ENCODE measurements around the gene TIMM23. TPM values are rescaled to one million over a fixed set of nuclear protein-coding genes. Genes with fewer than 3 reads are reported as not detected.
A peak's percentile ranks its signal among the peaks of the same experiment; 100 is the strongest.

Gene TIMM23
- total RNA-seq, 1 donor from 2014 or later: 98.7 TPM

DNA sequence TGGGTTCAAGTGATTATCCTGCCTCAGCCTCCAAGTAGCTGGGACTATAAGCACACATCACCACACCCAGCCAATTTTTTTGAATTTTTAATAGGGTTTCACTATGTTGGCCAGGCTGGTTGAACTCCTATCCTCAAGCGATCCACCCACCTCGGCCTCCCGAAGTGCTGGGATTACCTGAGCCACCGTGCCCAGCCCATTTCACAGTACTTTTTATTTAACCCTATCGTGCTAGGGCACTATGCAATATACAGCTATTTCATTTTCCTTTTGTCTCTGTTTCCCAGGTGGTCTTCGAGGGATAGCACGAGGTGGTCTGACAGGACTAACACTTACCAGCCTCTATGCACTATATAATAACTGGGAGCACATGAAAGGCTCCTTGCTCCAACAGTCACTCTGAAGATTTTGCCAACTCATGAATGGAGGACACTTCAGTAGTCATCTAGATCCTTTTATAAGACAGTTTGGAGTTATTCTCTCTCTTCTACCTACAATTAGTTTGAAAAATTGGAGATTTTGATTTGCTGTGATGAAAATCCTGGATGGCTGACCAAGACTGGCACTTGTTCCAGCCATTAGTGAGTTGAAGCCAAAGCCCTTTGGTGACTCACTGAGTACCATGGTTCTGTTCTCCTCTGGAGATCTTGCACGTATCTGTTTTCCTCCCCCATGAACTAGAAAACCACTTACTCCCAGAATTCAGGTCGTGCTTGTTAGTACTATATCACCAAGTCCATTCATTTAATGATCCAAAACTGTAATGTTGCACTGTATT, 30.8 kb downstream of the TIMM23 start:
- no peak overlapping the region for H3K4me3 ChIP-seq (ENCODE audit: low read depth, low read length)
- TF ChIP-seq, protein P1, sequence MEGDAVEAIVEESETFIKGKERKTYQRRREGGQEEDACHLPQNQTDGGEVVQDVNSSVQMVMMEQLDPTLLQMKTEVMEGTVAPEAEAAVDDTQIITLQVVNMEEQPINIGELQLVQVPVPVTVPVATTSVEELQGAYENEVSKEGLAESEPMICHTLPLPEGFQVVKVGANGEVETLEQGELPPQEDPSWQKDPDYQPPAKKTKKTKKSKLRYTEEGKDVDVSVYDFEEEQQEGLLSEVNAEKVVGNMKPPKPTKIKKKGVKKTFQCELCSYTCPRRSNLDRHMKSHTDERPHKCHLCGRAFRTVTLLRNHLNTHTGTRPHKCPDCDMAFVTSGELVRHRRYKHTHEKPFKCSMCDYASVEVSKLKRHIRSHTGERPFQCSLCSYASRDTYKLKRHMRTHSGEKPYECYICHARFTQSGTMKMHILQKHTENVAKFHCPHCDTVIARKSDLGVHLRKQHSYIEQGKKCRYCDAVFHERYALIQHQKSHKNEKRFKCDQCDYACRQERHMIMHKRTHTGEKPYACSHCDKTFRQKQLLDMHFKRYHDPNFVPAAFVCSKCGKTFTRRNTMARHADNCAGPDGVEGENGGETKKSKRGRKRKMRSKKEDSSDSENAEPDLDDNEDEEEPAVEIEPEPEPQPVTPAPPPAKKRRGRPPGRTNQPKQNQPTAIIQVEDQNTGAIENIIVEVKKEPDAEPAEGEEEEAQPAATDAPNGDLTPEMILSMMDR (conservative IDR thresholded peaks at IDR 0.05; ENCODE audit: low read depth, low read length): no peak
- no peak for DNase-seq (ENCODE audit: low read depth)

DNA sequence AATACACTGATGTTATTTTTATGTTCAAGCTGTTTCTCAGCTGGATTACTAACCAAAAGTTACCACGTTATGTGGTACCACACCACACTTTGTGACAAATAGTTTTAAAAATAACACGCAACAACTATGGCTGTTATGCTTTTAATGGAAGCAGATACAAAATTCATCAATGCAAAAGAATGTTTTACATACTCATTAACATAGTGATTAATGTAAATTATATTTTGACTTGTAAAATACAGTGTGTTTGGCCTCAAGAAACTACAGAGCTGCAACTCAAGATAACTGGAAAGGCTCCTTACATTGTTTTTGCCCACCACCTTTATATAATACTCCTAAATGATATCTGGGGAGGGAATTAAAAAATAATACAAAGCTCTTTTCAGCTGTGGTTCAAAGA, 32.7 kb downstream of the TIMM23 start:
- no peak overlapping the region for H3K4me3 ChIP-seq (ENCODE audit: low read depth, low read length)
- TF ChIP-seq, protein P1 (conservative IDR thresholded peaks at IDR 0.05; ENCODE audit: low read depth, low read length): no peak
- no peak for DNase-seq (ENCODE audit: low read depth)

DNA sequence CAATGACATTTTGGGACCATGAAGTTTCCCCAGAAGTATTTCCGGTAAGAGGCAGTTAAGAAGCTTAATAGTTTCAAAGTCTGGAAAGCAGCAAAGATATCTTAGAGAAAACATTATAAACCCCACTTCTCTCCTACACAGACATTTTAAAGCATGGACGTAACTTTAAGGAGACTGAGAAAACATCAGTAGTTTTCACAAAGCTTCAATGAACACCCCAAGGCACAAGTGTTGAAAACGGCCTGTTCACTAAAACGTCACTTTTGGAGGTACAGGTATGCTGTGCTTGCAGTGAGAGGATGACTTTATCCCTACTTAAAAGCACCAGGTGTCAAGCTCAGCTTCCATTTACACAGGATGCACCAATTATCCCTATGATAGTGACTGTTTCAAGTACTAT, 33.1 kb downstream of the TIMM23 start:
- TF ChIP-seq, protein P1 (conservative IDR thresholded peaks at IDR 0.05; ENCODE audit: low read depth, low read length): no peak
- no peak overlapping the region for H3K4me3 ChIP-seq (ENCODE audit: low read depth, low read length)
- no peak for DNase-seq (ENCODE audit: low read depth)

DNA sequence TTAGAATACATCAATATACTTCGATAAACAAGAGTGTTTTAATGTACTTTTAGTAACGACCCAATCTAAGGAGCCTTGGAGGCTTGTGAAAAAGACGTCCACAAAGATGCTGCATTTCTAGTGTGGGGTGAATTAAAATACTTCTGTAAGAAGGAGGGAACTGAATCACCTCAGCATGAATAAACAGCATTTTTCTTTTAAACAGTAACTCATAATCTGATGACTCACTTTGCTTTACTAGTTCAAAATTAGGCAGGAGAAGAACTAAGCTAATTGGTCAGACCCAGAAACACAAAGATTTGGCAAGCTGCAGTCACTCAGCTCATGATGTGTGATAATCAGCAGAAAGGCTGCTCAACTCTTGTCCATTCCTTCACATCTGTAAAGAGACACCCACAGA, 33.9 kb downstream of the TIMM23 start:
- DNase-seq (ENCODE audit: low read depth): peak; percentile 32
- no peak overlapping the region for H3K4me3 ChIP-seq (ENCODE audit: low read depth, low read length)
- TF ChIP-seq, protein P1 (conservative IDR thresholded peaks at IDR 0.05; ENCODE audit: low read depth, low read length): no peak

DNA sequence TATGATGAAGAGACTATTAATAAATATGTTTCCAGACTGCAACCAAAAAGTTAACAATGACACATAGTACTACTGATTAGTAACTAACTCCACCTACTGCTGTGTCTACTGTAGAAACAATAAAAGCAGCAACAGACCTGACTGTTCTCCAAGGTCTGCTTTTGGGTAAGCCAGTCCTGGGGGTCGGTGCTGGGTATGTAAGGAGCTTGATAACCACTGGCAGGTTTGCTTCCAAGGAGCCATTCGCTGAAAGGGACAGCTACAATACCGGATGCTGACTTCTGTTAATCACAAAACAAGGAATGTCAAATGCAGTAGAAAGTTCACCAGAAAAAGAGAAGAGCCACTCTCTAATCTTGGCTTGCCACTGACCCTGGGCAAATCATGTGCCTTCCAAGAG, 40.5 kb downstream of the TIMM23 start:
- no peak overlapping the region for H3K4me3 ChIP-seq (ENCODE audit: low read depth, low read length)
- TF ChIP-seq, protein P1 (conservative IDR thresholded peaks at IDR 0.05; ENCODE audit: low read depth, low read length): no peak
- no peak for DNase-seq (ENCODE audit: low read depth)

DNA sequence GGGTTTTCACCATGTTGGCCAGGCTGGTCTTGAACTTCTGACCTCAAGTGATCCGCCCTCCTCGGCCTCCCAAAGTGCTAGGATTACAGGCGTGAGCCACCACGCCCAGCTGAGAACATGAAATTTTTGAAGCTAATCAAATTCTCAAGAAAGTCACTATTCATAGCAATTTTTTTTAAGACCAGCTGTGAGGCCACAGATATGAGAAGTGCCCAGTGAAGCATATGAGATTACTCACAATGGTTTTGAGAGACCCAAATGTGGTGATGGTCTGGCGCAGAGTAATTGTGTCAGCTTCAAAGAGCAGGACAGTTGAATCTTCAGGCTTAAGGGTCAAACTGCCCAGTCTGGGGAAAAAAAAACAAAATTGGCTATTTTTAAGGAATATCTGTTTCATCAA, 41.9 kb downstream of the TIMM23 start:
- TF ChIP-seq, protein P1 (conservative IDR thresholded peaks at IDR 0.05; ENCODE audit: low read depth, low read length): no peak

More for the DNA sequence above, 41.9 kb downstream of the TIMM23 start:
- H3K4me3 ChIP-seq (ENCODE audit: low read depth, low read length): no peak overlapping the region
- DNase-seq (ENCODE audit: low read depth): no peak

Measured in epithelial cell of proximal tubule (primary cell).